Measurements from ENCODE around the gene PTPRD.

Gene PTPRD

DNA sequence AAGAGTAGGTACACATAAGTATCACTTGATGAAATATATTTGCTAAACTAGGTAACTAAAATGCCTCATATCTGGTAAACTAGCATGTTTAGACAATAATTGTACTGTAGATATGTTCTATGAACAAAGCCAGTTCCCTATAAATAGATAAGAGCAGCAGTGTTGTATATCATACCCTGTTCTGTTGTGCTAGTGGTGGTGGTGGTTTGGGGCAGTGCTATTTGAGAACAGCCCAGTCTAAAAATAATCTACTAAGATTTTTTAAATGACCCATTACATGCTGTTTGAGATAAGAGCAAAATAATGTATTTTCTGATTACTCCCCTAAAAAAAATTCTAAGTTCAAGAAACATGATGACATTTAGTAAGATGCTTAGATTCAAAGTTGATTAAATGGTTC is 1984.0 kb downstream of the PTPRD start:
- in situ Hi-C loops (cut with HindIII; ENCODE audit: low sequenced_read_pairs), result no loop called here
- H3K4me3 ChIP-seq (ENCODE audit: low read depth, low read length), result no peak overlapping the region
- TF ChIP-seq, protein P1, sequence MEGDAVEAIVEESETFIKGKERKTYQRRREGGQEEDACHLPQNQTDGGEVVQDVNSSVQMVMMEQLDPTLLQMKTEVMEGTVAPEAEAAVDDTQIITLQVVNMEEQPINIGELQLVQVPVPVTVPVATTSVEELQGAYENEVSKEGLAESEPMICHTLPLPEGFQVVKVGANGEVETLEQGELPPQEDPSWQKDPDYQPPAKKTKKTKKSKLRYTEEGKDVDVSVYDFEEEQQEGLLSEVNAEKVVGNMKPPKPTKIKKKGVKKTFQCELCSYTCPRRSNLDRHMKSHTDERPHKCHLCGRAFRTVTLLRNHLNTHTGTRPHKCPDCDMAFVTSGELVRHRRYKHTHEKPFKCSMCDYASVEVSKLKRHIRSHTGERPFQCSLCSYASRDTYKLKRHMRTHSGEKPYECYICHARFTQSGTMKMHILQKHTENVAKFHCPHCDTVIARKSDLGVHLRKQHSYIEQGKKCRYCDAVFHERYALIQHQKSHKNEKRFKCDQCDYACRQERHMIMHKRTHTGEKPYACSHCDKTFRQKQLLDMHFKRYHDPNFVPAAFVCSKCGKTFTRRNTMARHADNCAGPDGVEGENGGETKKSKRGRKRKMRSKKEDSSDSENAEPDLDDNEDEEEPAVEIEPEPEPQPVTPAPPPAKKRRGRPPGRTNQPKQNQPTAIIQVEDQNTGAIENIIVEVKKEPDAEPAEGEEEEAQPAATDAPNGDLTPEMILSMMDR (IDR thresholded peaks at IDR 0.05; ENCODE audit: low read depth, low read length, missing control alignments), result no peak
- no peak for DNase-seq (ENCODE audit: low read depth)

DNA sequence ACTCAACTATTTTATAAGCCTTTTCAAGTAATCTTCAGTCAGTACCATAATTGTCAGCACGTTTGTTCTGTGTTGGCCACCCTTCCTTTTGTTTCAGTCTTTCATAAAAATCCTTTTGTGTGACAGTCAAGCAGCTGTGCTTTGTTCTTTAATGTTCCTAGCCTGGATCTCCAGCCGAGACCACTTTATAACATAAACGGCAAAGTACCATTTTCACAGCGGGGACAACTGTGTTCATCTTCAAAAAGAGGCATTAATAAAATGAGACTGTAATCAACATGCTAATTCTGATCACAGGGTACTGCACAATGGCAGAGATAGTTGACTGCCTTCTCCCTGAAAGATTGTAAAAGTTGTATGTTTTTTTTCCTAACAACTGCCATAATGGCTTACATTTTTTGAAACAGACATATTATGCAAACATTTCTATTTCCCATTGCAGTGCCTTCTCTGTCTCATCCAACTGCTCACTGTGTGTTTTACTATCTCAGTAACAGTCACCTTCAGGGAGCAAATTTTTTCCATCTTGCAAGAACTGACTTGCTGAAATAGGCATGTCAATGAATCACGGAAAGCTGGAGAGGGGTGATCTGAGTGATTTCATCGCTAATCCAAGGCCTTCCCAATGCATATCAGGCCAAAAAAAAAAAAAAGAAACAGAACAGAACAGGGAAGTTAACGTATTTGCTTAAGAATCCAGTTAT is 1984.7 kb downstream of the PTPRD start:
- no peak for DNase-seq (ENCODE audit: low read depth)
- no peak overlapping the region for H3K4me3 ChIP-seq (ENCODE audit: low read depth, low read length)
- in situ Hi-C loops (cut with HindIII; ENCODE audit: low sequenced_read_pairs), result no loop called here
- TF ChIP-seq, protein P1 (IDR thresholded peaks at IDR 0.05; ENCODE audit: low read depth, low read length, missing control alignments), result no peak

DNA sequence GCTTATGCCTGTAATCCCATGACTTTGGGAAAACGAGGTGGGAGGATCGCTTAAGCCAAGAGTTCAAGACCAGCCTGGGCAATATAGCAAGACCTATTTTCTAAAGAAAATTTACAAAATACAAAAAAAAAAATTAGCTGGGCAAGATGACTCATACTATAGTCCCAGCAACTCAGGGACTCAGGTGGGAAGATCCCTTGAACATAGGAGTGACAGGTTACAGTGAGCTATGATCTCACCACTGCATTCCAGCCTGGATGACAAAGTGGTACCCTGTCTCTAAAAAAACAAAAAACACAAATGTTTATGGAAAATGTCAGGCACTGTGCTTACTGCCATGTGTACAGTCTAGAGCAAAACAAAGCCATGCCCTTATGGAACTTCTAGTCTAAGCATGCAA is 1989.9 kb downstream of the PTPRD start:
- in situ Hi-C loops (cut with HindIII; ENCODE audit: low sequenced_read_pairs), result no loop called here

DNA sequence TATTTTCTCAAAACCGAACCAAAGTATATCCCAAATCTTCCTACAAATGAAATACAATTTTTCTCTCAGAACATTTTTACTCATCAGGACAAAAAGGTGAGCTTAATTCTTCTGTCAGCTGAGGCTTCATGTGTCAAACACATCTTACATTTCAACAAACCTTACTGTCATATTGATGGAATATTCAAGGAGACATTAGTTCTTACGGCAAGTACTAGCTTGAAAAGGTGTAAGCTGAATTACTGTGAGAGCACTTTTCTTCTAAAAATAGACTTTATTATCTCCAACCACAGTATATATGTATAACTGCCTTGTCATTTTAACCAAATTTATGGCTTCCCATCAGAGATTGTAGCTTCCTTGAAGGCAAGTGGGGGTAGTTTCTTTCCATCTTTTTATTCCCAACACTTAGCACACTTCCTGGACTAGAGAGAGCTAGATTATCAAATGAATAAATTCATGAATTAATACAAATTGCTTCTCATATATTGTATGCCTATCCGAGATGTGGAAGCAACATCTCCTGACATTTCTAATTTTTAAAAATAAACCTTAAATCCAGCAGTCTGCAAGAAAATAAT is 1990.5 kb downstream of the PTPRD start:
- TF ChIP-seq, protein P1 (IDR thresholded peaks at IDR 0.05; ENCODE audit: low read depth, low read length, missing control alignments), result no peak
- DNase-seq (ENCODE audit: low read depth), result no peak
- H3K4me3 ChIP-seq (ENCODE audit: low read depth, low read length), result no peak overlapping the region
- in situ Hi-C loops (cut with HindIII; ENCODE audit: low sequenced_read_pairs), result no loop called here

More for the DNA sequence above, 1989.9 kb downstream of the PTPRD start:
- DNase-seq (ENCODE audit: low read depth), result no peak
- TF ChIP-seq, protein P1 (IDR thresholded peaks at IDR 0.05; ENCODE audit: low read depth, low read length, missing control alignments), result no peak
- no peak overlapping the region for H3K4me3 ChIP-seq (ENCODE audit: low read depth, low read length)

DNA sequence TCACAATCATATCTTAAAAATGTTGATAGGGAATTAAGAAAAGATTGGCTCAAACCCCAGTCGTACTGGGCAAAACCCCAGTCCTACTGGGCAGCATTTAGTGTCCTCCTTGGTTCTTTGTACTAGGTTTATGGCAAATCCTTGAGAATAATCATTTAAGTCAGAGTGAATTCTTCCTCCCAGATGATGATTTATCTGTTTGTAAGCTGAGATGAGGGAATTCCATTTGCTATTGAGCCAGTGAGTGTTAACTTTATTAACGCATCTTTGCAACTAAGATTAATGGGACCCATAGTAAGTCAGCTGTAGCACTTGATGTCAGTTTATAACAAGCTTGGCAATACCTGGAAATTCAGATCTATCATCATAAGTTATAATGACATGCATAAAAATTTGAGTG is 1991.4 kb downstream of the PTPRD start:
- no peak for DNase-seq (ENCODE audit: low read depth)
- no peak overlapping the region for H3K4me3 ChIP-seq (ENCODE audit: low read depth, low read length)
- in situ Hi-C loops (cut with HindIII; ENCODE audit: low sequenced_read_pairs), result no loop called here
- TF ChIP-seq, protein P1 (IDR thresholded peaks at IDR 0.05; ENCODE audit: low read depth, low read length, missing control alignments), result no peak

DNA sequence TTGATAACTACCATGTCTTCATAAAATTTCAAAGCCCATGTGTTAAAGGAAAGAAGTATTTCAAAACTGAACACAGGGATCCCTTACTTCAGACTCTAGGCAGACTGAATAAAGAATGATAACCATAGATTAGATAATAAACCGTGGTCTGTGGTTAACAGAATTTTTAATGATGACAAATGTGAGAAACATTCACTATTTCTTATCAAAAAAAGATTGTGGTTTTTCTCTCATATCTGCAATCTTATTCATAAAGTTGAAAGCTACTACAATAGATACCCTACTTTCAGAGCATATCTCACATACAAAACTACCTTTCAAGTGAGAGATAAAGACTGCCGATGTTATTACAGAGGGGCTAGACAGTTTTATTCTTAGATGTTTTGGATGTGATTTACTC is 1996.4 kb downstream of the PTPRD start:
- DNase-seq (ENCODE audit: low read depth), result no peak
- no peak overlapping the region for H3K4me3 ChIP-seq (ENCODE audit: low read depth, low read length)
- TF ChIP-seq, protein P1 (IDR thresholded peaks at IDR 0.05; ENCODE audit: low read depth, low read length, missing control alignments), result no peak
- in situ Hi-C loops (cut with HindIII; ENCODE audit: low sequenced_read_pairs), result no loop called here
